GM12878 (cell line): Measurements from ENCODE around the gene GTF3A. TPM values are rescaled to one million over a fixed set of nuclear protein-coding genes. Genes with fewer than 3 reads are reported as not detected.

Experiments
- ATAC-seq: fragments of 200-7000 bp; cut with Tn5 transposase; 3 replicates; pipeline ENCODE4 v1.9.1; 2020; ENCODE audit warnings: mild to moderate bottlenecking, moderate library complexity
- BruUV-seq: library from RNA; stranded (reverse); fragments of 400-500 nt; replicated peaks from 2 replicates; lab custom pipeline; 2021; lab: Mats Ljungman, UMichigan
- CTCF ChIA-PET: fragments of 300-600 bp; sonication (Branson Sonifier 250); formaldehyde crosslinking; extraction: SDS; loops from one replicate; lab custom pipeline; 2021; ENCODE audit warnings: inconsistent platforms; lab: Yijun Ruan, JAX
- POLR2A ChIA-PET: fragments of 350-600 bp; formaldehyde crosslinking; extraction: SDS; loops from one replicate; lab custom pipeline; 2021; ENCODE audit warnings: inconsistent platforms; lab: Charles Lee
- RAD21 ChIA-PET: fragments of 300-600 bp; sonication (Branson Sonifier 250); formaldehyde crosslinking; loops from one replicate; lab custom pipeline; 2023; ENCODE audit warnings: antibody characterized with exemption; ENCODE audit not compliant: unreplicated experiment; lab: Charles Lee
- SMC1A ChIA-PET: fragments of 300-600 bp; sonication (Branson Sonifier 250); formaldehyde crosslinking; loops from one replicate; lab custom pipeline; 2023; ENCODE audit not compliant: unreplicated experiment, uncharacterized antibody; lab: Charles Lee
- DNase-seq: peaks from one replicate; pipeline ENCODE4 v3.0.0-alpha.2; 2011; ENCODE audit warnings: low read depth, low spot score
- FAIRE-seq: peaks from 3 replicates; lab custom pipeline; 2011; peaks lifted over from hg19 to GRCh38; lab: Jason Lieb, UNC
- H2AFZ ChIP-seq: 2 replicates; pipeline ENCODE4 v1.6.0; 2011; ENCODE audit warnings: low read depth, low read length, control low read depth; ENCODE audit not compliant: control insufficient read depth
- H3K27ac ChIP-seq: 2 replicates; pipeline ENCODE4 v1.5.1; 2011; ENCODE audit warnings: control low read depth; ENCODE audit not compliant: control insufficient read depth, insufficient read depth
- H3K27me3 ChIP-seq, 2 experiments: replicated peaks in 1 of 2; 2 replicates each; pipeline versions ENCODE4 v1.6.0 to v1.6.1; 2011; ENCODE audit warnings: low read length in 1 of 2; ENCODE audit not compliant: control insufficient read depth in 2 of 2, insufficient read depth in 2 of 2
- H3K36me3 ChIP-seq, 2 experiments: 2 replicates each; pipeline ENCODE4 v1.5.1; 2011; ENCODE audit warnings: low read length in 1 of 2; ENCODE audit not compliant: control insufficient read depth in 2 of 2, insufficient read depth in 2 of 2
- H3K4me1 ChIP-seq: 2 replicates; pipeline ENCODE4 v1.6.1; 2011; ENCODE audit warnings: mild to moderate bottlenecking, low read length, moderate library complexity, mixed read lengths; ENCODE audit not compliant: control insufficient read depth, insufficient read depth
- H3K4me2 ChIP-seq: 2 replicates; pipeline ENCODE4 v1.6.0; 2011; ENCODE audit warnings: control low read depth; ENCODE audit not compliant: control insufficient read depth, insufficient read depth
- H3K4me3 ChIP-seq: fragments of 200-600 bp; sonication (generic); 2 replicates; pipeline ENCODE4 v1.5.1; 2016
- H3K79me2 ChIP-seq: 2 replicates; pipeline ENCODE4 v1.6.0; 2011; ENCODE audit warnings: low read length; ENCODE audit not compliant: control insufficient read depth, insufficient read depth
- H3K9ac ChIP-seq: 2 replicates; pipeline ENCODE4 v1.8.0; 2011; ENCODE audit warnings: low read length, control low read depth, mixed read lengths; ENCODE audit not compliant: control insufficient read depth, insufficient read depth
- H3K9me3 ChIP-seq: replicated peaks from 3 replicates; pipeline ENCODE4 v1.5.1; 2011; ENCODE audit warnings: mild to moderate bottlenecking, low read length; ENCODE audit not compliant: control insufficient read depth, insufficient read depth
- H4K20me1 ChIP-seq: 2 replicates; pipeline ENCODE4 v1.6.0; 2011; ENCODE audit not compliant: control insufficient read depth, insufficient read depth
- CREB1 ChIP-seq: IDR thresholded peaks from 2 replicates; pipeline ENCODE4 v1.6.1; 2012; ENCODE audit warnings: low read depth, mild to moderate bottlenecking, inconsistent platforms
- ESRRA ChIP-seq: IDR thresholded peaks from 2 replicates; pipeline ENCODE4 v1.6.1; 2012; ENCODE audit warnings: mild to moderate bottlenecking, low read length, improper control_type of control experiment
- FOXK2 ChIP-seq: fragments of 450-650 bp; IDR thresholded peaks from 2 replicates; pipeline ENCODE4 v1.6.1; 2017; ENCODE audit warnings: mild to moderate bottlenecking, moderate library complexity
- GABPA ChIP-seq: IDR thresholded peaks from 2 replicates; pipeline ENCODE4 v1.6.1; 2014; ENCODE audit warnings: antibody characterized with exemption, low read depth, mild to moderate bottlenecking, inconsistent platforms
- MLLT1 ChIP-seq: fragments of 450-650 bp; IDR thresholded peaks from 2 replicates; pipeline ENCODE4 v1.6.1; 2016; ENCODE audit warnings: mild to moderate bottlenecking
- POLR2AphosphoS2 ChIP-seq: IDR thresholded peaks from 2 replicates; pipeline ENCODE4 v1.6.1; 2011; ENCODE audit warnings: low read depth, mild to moderate bottlenecking, low read length, improper control_type of control experiment, moderate library complexity
- POLR2AphosphoS5 ChIP-seq: IDR thresholded peaks from 2 replicates; pipeline ENCODE4 v1.6.1; 2011; ENCODE audit warnings: mild to moderate bottlenecking, low read length, inconsistent platforms
- WGBS: methylation state at CpG from one replicate; pipeline ENCODE4 v1.1.6; 2016; ENCODE audit warnings: low lambda C conversion rate; ENCODE audit not compliant: insufficient replicate concordance, insufficient coverage; ENCODE audit errors: missing lambda C conversion rate; 5-methylcytosine and 5-hydroxymethylcytosine counted together
- in situ Hi-C: fragments of 300-500 bp; cut with MboI; formaldehyde crosslinking; loops from 9 replicates; pipeline ENCODE4 v1.14.3; 2018; ENCODE audit warnings: mixed read lengths
- intact Hi-C: fragments of 100-400 bp; cut with micrococcal nuclease; formaldehyde crosslinking; loops from one replicate; pipeline ENCODE4 v1.14.2; 2022; ENCODE audit not compliant: unreplicated experiment
- polyA plus RNA-seq, 11 experiments: library from polyadenylated mRNA; depleted of rRNA in 4 of 11; unstranded in 6 of 11; stranded (reverse) in 5 of 11; fragments of >200 nt; fragmentation: Nextera tagmentation in 4 of 11; fragmentation: Illumina TruSeq in 1 of 11; extraction: Ambion mirVana in 4 of 11; extraction: Trizol in 1 of 11; gene quantifications; 1 replicate in 1 of 11; 2 replicates in 10 of 11; pipeline versions ENCODE4 v1.2.1 to v1.2.3, GENCODE V29; 2011 to 2016; ENCODE audit warnings: inconsistent platforms in 2 of 11, missing spikeins in 2 of 11, low read depth in 1 of 11
- total RNA-seq, 4 experiments: library from RNA; depleted of rRNA in 3 of 4; stranded (reverse); fragments of >200 nt in 3 of 4; fragmentation: Illumina TruSeq in 1 of 4; extraction: Trizol in 1 of 4; gene quantifications; 2 replicates each; pipeline versions ENCODE4 v1.2.1 to v1.2.3, GENCODE V29; 2013 to 2021

Gene GTF3A
- total and polyA plus RNA-seq, 10 of the 15 experiments (the other 5 are each of a cell fraction or from before 2014, with no cell fraction given): 74.2 to 524 (median 216) TPM

GRCh38 chr13:27425158-27425917, 919 bp downstream of the GTF3A start:
- ChIA-PET POLR2A (interaction anchor here (0.6 to 2.8 kb wide), 6 partner anchors 10 to 252 kb away, joined by 3 to 16 read pairs (median 6); partner anchors contain the start of gene MTIF3), RAD21 (interaction anchor here (0.6 to 5.4 kb wide), 8 partner anchors 12 to 401 kb away, joined by 3 to 32 read pairs (median 8); partner anchors contain the start of genes LNX2 and MTIF3), CTCF (interaction anchor here (0.5 to 4.2 kb wide), 13 partner anchors 10 to 530 kb away, joined by 3 to 30 read pairs (median 3); partner anchors contain the start of genes LNX2, MTIF3 and RASL11A), SMC1A (interaction anchor here (1.3 to 6.3 kb wide), 6 partner anchors 11 to 72 kb away, joined by 3 to 41 read pairs (median 8); partner anchors contain the start of gene MTIF3)
- Histone ChIP-seq H3K9me3 (no peaks in the 10 kb centered on the region), H4K20me1 (peaks cover 8% of the 10 kb centered on the region), H3K36me3 (peaks cover 10 to 16% of the 10 kb centered on the region in 2 experiments), H3K4me2 (peak overlapping the region; percentile 96), H3K27me3 (no peaks in the 10 kb centered on the region), H3K4me3 (peak overlapping the region; percentile 68), H3K9ac (peak overlapping the region; percentile 85), H2AFZ (peak overlapping the region; percentile 80), H3K27ac (peak overlapping the region; percentile 81), H3K79me2 (peaks cover 34% of the 10 kb centered on the region), H3K4me1 (peaks cover 12% of the 10 kb centered on the region)
- 2% methylated on average over 13 of the region's 13 CpGs for WGBS
- in situ Hi-C loops (no loop called here), intact Hi-C loops (loop anchor here (5.0 kb wide), 1 partner anchor 197 kb away; the partner anchor contains the start of genes LNX2 and POLR1D)
- TF ChIP-seq FOXK2: no peak
- no peak for TF ChIP-seq GABPA
- TF ChIP-seq POLR2AphosphoS5: 0 out of 2 replicates have a peak, but pooled peaks have one; percentile 34
- TF ChIP-seq ESRRA: no peak
- 0 out of 2 replicates have a peak, but pooled peaks have one; percentile 17 for TF ChIP-seq MLLT1
- TF ChIP-seq POLR2AphosphoS2: 0 out of 2 replicates have a peak, but pooled peaks have one; percentile 16
- TF ChIP-seq CREB1: peak; percentile 38; the same call in 1 of the 2 replicates
- DNase-seq (no peak), FAIRE-seq (no peak), ATAC-seq (peak; percentile 12)
- no TSS peak for BruUV-seq
